ENCODE data around the gene ZNF217.

Gene ZNF217

GRCh38 chr20:53576195-53576580 lies 17.5 kb downstream of the ZNF217 start:
- no peaks in the 10 kb centered on the region for H3K27me3 ChIP-seq (ENCODE audit: insufficient read depth, insufficient read length)
- TF ChIP-seq SUZ12 (IDR thresholded peaks at IDR 0.05; ENCODE audit: extremely low read depth, insufficient read depth, insufficient read length) (no peak), ZNF274 (IDR thresholded peaks at IDR 0.05; ENCODE audit: low read depth, low read length) (no peak), YY1 (IDR thresholded peaks at IDR 0.05; ENCODE audit: insufficient read depth, insufficient read length) (no peak)
- H3K9ac ChIP-seq (ENCODE audit: insufficient read length, low read depth) = no peak overlapping the region
- H3K4me3 ChIP-seq (ENCODE audit: insufficient read length, low read depth) = no peak overlapping the region
- DNase-seq (ENCODE audit: low read depth, low spot score) = no peak
- no peaks in the 10 kb centered on the region for H3K9me3 ChIP-seq (ENCODE audit: insufficient read depth, low read length)
- peaks cover 95% of the 10 kb centered on the region for H3K36me3 ChIP-seq (ENCODE audit: insufficient read depth, insufficient read length, low read length)
- H3K4me1 ChIP-seq (ENCODE audit: insufficient read depth, insufficient read length) = peaks cover 5% of the 10 kb centered on the region

- no peaks in the 10 kb centered on the region for H3K9me3 ChIP-seq (ENCODE audit: insufficient read depth, low read length)
- no peak overlapping the region for H3K4me3 ChIP-seq (ENCODE audit: insufficient read length, low read depth)
- no peaks in the 10 kb centered on the region for H3K27me3 ChIP-seq (ENCODE audit: insufficient read depth, insufficient read length)
- no peak for DNase-seq (ENCODE audit: low read depth, low spot score)
- TF ChIP-seq YY1 (IDR thresholded peaks at IDR 0.05; ENCODE audit: insufficient read depth, insufficient read length) (no peak), ZNF274 (IDR thresholded peaks at IDR 0.05; ENCODE audit: low read depth, low read length) (no peak), SUZ12 (IDR thresholded peaks at IDR 0.05; ENCODE audit: extremely low read depth, insufficient read depth, insufficient read length) (no peak)
- no peak overlapping the region for H3K9ac ChIP-seq (ENCODE audit: insufficient read length, low read depth)
- H3K36me3 ChIP-seq (ENCODE audit: insufficient read depth, insufficient read length, low read length) = peaks cover 95% of the 10 kb centered on the region
- H3K4me1 ChIP-seq (ENCODE audit: insufficient read depth, insufficient read length) = peaks cover 5% of the 10 kb centered on the region
Observed at GRCh38 chr20:53575481-53576194, 18.0 kb downstream of the ZNF217 start.

GRCh38 chr20:53574819-53575218 lies 18.8 kb downstream of the ZNF217 start:
- Histone ChIP-seq H3K4me3 (ENCODE audit: insufficient read length, low read depth) (no peak overlapping the region), H3K9ac (ENCODE audit: insufficient read length, low read depth) (no peak overlapping the region), H3K27me3 (ENCODE audit: insufficient read depth, insufficient read length) (no peaks in the 10 kb centered on the region), H3K9me3 (ENCODE audit: insufficient read depth, low read length) (no peaks in the 10 kb centered on the region), H3K4me1 (ENCODE audit: insufficient read depth, insufficient read length) (peaks cover 5% of the 10 kb centered on the region), H3K36me3 (ENCODE audit: insufficient read depth, insufficient read length, low read length) (peaks cover 94% of the 10 kb centered on the region)
- DNase-seq (ENCODE audit: low read depth, low spot score) = no peak
- TF ChIP-seq YY1 (IDR thresholded peaks at IDR 0.05; ENCODE audit: insufficient read depth, insufficient read length) (no peak), ZNF274 (IDR thresholded peaks at IDR 0.05; ENCODE audit: low read depth, low read length) (no peak), SUZ12 (IDR thresholded peaks at IDR 0.05; ENCODE audit: extremely low read depth, insufficient read depth, insufficient read length) (no peak)

- TF ChIP-seq SUZ12 (IDR thresholded peaks at IDR 0.05; ENCODE audit: extremely low read depth, insufficient read depth, insufficient read length) = no peak
- TF ChIP-seq YY1 (IDR thresholded peaks at IDR 0.05; ENCODE audit: insufficient read depth, insufficient read length) = no peak
- no peak for TF ChIP-seq ZNF274 (IDR thresholded peaks at IDR 0.05; ENCODE audit: low read depth, low read length)
- no peak for DNase-seq (ENCODE audit: low read depth, low spot score)
- H3K4me3 ChIP-seq (ENCODE audit: insufficient read length, low read depth) = no peak overlapping the region
- H3K36me3 ChIP-seq (ENCODE audit: insufficient read depth, insufficient read length, low read length) = peaks cover 93% of the 10 kb centered on the region
- no peaks in the 10 kb centered on the region for H3K9me3 ChIP-seq (ENCODE audit: insufficient read depth, low read length)
- no peak overlapping the region for H3K9ac ChIP-seq (ENCODE audit: insufficient read length, low read depth)
- H3K27me3 ChIP-seq (ENCODE audit: insufficient read depth, insufficient read length) = no peaks in the 10 kb centered on the region
- H3K4me1 ChIP-seq (ENCODE audit: insufficient read depth, insufficient read length) = peaks cover 5% of the 10 kb centered on the region
Observed at GRCh38 chr20:53574259-53574789, 19.3 kb downstream of the ZNF217 start.

- H3K4me3 ChIP-seq (ENCODE audit: insufficient read length, low read depth) = no peak overlapping the region
- H3K9me3 ChIP-seq (ENCODE audit: insufficient read depth, low read length) = no peaks in the 10 kb centered on the region
- no peak for DNase-seq (ENCODE audit: low read depth, low spot score)
- H3K36me3 ChIP-seq (ENCODE audit: insufficient read depth, insufficient read length, low read length) = peaks cover 88% of the 10 kb centered on the region
- H3K4me1 ChIP-seq (ENCODE audit: insufficient read depth, insufficient read length) = peaks cover 5% of the 10 kb centered on the region
- H3K27me3 ChIP-seq (ENCODE audit: insufficient read depth, insufficient read length) = no peaks in the 10 kb centered on the region
- TF ChIP-seq YY1 (IDR thresholded peaks at IDR 0.05; ENCODE audit: insufficient read depth, insufficient read length) (no peak), ZNF274 (IDR thresholded peaks at IDR 0.05; ENCODE audit: low read depth, low read length) (no peak), SUZ12 (IDR thresholded peaks at IDR 0.05; ENCODE audit: extremely low read depth, insufficient read depth, insufficient read length) (no peak)
- no peak overlapping the region for H3K9ac ChIP-seq (ENCODE audit: insufficient read length, low read depth)
Observed at GRCh38 chr20:53571555-53572286, 21.9 kb downstream of the ZNF217 start.

GRCh38 chr20:53570446-53571276 lies 23.0 kb downstream of the ZNF217 start:
- TF ChIP-seq SUZ12 (IDR thresholded peaks at IDR 0.05; ENCODE audit: extremely low read depth, insufficient read depth, insufficient read length) (no peak), ZNF274 (IDR thresholded peaks at IDR 0.05; ENCODE audit: low read depth, low read length) (no peak), YY1 (IDR thresholded peaks at IDR 0.05; ENCODE audit: insufficient read depth, insufficient read length) (no peak)
- no peak for DNase-seq (ENCODE audit: low read depth, low spot score)

More at GRCh38 chr20:53570446-53571276, 23.0 kb downstream of the ZNF217 start:
- Histone ChIP-seq H3K9ac (ENCODE audit: insufficient read length, low read depth) (no peak overlapping the region), H3K27me3 (ENCODE audit: insufficient read depth, insufficient read length) (no peaks in the 10 kb centered on the region), H3K36me3 (ENCODE audit: insufficient read depth, insufficient read length, low read length) (peaks cover 87% of the 10 kb centered on the region), H3K4me1 (ENCODE audit: insufficient read depth, insufficient read length) (peaks cover 3% of the 10 kb centered on the region), H3K9me3 (ENCODE audit: insufficient read depth, low read length) (no peaks in the 10 kb centered on the region), H3K4me3 (ENCODE audit: insufficient read length, low read depth) (no peak overlapping the region)

Data from NT2/D1 (cell line).